ENCODE data around the gene APLNR.

DNA sequence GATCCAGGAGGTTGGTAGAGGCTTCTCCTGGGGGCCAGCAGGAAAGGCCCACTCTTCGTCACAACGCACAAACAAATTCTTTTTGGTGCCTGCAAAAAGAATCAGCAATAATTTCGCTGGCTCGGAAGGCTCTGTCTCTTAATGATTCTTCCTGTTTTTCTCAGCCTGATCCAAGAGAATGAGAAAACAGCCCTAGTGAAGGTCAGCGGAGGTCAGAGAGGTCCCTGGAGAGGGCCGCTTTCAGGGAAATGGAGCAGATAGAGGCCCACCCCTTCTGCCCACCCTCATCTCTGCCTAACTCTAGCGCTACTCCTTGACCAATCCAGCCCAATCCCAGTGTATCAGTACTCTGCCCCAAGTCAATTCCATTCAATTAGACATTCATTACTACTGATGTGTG lies 36.1 kb downstream of the APLNR start:
- TF ChIP-seq POLR2AphosphoS5 (IDR thresholded peaks at IDR 0.05; ENCODE audit: borderline replicate concordance, low read depth, low read length) (no peak), EZH2 (IDR thresholded peaks at IDR 0.05) (no peak)
